GM19351 (cell line): ENCODE data around the gene CENPK.
"Not testable (repeated sequence)": the region's sequence is repeated elsewhere in the genome, so short reads cannot be mapped to it uniquely, and the experiment has no call there.

Experiments used
- ATAC-seq: cut with Tn5 transposase; IDR thresholded peaks from one replicate; pipeline ENCODE4 v1.9.1; 2021; ENCODE audit warnings: mild to moderate bottlenecking, moderate library complexity; ENCODE audit not compliant: unreplicated experiment

CENPK gene

DNA sequence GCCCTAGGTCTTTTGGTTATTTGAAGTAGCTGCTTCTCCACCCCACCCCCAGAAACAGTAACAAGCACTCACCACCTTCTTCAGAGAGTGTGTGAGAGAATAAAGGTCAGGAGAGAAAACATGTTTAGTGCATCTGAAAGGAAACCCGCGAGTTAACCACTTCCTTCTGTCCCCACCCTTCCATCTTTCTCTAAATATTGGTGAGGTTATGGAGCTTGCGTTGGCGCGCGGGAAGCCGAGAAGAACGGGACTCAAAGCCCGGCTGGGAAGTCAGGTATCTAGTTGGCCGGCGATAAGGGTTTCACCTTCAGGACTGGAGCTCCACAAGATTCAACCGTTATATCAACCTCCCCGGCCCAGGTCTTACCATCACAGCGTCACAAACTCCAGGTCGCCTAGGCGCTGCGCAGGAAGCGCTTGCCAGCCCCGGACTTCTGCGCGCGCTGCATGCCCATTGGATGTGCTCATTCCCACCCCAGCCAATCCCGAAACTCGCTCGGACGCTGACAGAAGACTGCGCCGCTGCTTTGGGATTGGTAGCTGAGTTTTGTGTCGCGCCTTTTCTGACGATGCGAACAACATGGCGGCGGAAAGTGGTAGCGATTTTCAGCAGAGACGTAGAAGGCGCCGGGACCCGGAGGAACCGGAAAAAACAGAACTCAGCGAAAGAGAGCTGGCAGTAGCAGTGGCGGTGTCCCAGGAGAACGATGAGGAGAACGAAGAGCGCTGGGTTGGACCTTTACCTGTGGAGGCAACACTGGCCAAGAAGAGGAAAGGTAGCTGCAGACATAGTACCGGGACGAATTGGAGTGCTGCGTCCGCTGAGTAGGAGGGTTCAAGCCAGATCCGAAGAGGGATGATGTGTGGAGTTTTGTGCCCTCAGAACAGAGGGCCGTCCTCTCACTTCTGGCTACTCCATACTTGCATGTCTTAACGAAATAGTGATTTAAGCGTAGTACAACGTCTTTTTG lies at the start of gene CENPK, which contains the start of gene PPWD1:
CENPK (minus strand) TSS at position 438 of the 971 bp plus-strand sequence. CDS start 8,261 bp downstream, outside the sequence.
PPWD1 (plus strand) TSS at position 566 of the 971 bp plus-strand sequence; CDS start at position 581, 15 bp downstream.
- ATAC-seq: peak; percentile 99

DNA sequence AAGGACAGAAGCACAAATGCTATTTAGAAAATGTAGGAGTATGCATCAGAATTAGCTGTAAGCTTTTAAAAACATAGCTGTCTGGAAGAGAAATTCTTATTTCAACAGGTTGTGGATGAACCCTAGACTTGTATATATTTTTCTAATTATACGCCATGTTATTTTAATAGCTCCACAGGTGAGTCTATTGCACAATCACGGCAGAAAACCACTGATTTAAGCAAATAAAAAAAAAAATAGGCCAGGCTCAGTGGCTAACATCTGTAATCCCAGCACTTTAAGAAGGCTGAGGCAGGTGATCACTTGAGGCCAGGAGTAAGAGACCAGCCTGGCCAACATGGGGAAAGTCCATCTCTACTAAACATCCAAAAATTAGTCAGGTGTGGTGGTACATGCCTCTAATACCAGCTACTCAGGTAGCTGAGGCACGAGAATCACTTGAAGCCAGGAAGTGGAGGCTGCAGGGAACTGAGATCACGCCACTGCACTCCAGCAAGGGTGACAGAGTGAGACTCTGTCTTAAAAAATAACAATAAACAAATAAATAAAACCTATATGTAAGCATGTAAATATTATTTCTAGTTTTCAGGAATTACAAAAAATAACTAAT lies 49.4 kb upstream of the CENPK start:
- no peak for ATAC-seq

DNA sequence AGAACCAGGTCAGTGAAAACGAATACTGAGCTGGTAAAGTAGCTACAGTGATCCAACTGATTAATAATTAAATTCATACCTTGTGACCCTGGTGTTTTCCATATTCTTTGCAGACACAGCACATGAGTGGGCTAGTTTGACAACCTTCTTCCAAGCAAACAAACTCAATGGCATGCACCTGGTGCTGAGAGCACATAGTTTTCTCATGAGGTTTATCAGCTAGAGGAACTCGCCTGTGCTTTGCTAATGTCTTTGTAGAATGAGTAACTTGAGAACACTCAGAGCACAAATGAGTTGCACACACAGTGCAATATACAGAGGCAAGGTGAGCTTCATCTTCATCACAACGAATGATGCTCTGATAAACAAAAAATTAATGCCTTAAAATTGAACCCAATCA lies 48.6 kb upstream of the CENPK start:
- ATAC-seq: no peak

DNA sequence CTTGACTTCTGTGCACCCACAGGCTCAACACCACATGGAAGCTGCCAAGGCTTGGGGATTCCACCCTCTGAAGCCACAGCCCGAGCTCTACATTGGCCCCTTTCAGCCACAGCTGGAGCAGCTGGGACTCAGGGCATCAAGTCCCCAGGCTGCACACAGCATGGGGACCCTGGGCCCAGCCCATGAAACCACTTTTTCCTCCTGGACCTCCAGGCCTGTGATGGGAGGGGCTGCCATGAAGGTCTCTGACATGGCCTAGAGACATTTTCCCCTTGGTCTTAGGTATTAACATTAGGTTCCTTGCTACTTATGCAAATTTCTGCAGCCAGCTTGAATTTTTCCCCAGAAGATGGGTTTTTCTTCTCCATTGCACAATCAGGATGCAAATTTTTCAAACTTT lies 38.8 kb upstream of the CENPK start:
- not testable (repeated sequence) for ATAC-seq

DNA sequence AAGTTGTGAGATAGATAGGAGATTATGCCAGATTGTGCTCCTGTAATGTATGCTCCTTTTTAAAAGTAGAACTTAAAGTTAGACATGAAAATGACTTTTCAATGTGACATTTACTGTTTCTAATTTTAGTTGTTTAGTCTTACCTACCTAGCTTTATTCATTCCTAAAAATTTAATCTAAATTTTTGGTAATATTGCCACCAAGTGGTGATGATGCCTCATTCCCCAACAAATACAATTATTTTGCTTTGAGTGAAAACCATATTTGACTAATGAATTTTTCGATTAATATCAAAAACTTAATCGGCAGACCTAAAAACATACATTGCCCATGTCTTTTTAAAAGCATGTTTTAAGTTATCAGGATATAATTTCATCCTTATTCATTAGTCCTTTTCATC lies 25.7 kb upstream of the CENPK start:
- ATAC-seq: no peak

DNA sequence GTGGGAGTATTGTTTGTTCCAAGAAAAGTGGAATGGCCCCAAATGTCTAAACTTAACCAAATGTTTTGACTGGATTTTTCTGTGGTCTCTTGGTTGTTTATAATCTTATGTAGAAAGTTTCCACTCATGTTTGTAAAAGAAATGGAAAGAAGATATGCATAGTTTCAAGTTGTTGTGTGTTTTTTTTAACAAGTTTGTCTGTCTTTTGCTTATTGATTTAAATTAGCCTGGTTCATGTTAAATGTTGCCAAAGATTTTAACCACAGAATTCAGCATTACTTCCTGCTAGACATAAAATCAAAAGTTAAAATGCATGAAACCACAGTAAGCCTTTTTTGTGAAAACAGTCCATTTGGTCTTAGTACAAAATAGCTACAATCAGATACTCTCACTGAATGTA lies 14.2 kb upstream of the CENPK start:
- no peak for ATAC-seq

DNA sequence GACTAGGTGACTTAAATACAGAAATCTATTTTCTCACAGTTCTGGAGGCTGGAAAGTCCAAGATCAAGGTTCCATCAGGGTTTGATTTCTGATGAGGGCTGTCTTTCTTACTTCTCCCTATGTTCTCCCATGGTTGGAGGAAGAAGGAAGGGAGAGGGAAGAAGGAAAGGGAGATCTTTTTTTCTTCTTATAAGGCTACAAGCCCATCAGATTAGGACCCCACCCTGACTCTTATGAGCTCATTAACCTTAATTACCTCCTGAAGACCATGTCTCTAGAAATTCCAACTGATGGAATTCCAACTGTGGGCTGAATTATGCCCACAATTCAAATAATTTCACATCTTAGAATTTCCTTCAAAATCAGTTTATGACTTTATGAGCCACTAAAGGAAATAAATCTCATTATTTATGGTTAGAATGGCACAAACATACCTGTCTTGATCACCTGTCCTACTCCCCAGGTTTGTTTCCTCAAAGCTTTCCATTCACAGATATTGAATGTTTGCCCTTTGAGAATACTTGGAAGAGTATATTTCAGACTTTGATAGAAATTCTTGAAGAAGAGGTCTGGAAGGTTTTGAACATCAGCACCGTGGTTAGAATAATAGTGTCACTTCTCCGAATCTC lies 7.7 kb upstream of the CENPK start:
- no peak for ATAC-seq

DNA sequence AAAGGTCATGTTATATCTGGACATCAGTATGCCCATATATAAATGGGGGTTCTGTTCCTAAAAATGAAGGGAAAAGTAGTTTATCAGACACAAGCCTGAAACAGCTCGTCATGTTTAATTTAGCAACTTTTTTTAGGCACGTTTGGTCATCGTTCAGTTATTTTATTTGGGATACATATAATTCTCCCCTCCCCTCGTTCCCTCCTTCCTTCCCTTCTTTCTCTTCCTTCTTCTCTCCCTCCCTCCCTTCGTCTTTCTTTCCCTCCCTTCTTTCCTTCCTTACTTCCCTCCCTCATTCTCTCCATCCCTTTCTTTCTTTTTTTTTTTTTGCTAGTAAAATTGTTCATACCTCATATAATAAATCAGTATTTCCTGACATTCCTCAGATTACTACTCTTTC lies 3.5 kb upstream of the CENPK start:
- ATAC-seq: no peak

DNA sequence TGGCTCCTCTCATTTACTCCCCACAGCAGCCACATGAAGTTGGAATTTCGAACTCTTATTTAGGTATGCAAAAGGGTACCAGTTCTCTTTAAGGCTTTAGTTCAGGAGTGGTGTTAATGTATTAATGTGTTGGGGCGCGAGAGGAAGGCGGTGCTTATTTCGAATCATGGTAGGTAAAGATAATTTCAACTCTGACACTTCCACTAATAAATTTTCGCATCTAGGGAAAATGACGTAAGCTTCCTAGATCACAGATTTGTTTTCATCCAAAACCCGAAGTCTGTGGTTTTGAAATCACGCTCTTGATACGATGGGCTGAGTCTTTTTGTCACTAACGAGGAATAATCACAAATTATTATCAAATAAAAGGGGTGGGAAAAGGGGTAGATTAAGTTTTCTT lies 809 bp upstream of the CENPK start:
- ATAC-seq: no peak

GRCh38 chr5:65556718-65557117 lies 6.2 kb downstream of the CENPK start:
- no peak for ATAC-seq

DNA sequence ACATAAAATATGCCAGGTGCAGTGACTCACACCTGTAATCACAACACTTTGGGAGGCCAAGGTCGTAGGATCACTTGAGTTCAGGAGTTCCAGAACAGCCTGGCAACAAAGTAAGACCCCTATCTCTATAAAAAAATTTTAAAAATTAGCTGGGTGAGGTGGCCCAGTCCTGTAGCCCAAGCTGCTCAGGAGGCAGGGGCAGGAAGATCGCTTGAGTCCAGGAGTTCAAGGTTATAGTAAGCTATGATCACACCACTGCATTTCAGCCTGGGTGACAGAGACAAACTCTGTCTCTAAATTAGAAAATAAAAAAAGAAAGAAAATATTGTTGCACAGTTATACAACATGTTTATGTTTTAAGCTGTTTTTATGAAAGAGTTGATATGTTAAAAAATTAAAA lies 6.8 kb downstream of the CENPK start:
- ATAC-seq: no peak

DNA sequence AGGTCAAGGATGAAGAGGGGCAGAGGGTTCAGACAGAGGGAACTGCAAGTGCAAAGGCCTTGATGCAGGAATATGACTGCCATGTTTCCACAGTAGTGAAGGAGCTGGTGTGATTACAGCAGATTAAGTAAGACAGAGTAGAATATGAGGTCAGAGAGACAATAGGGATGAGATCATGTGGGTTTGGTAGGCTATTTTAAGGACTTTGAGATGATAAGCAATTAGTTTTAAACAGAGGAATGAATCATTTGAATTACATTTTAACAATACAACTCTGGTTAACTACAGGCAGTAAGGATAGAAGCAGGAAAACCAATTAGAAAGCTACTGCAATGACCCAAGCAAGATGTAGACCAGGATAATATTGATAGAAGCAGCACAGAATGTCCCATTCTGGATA lies 7.7 kb downstream of the CENPK start:
- no peak for ATAC-seq

GRCh38 chr5:65553941-65554340 lies 9.0 kb downstream of the CENPK start:
- ATAC-seq: no peak

- no peak for ATAC-seq
These were observed 14.7 kb downstream of the CENPK start for GRCh38 chr5:65548281-65548680.

DNA sequence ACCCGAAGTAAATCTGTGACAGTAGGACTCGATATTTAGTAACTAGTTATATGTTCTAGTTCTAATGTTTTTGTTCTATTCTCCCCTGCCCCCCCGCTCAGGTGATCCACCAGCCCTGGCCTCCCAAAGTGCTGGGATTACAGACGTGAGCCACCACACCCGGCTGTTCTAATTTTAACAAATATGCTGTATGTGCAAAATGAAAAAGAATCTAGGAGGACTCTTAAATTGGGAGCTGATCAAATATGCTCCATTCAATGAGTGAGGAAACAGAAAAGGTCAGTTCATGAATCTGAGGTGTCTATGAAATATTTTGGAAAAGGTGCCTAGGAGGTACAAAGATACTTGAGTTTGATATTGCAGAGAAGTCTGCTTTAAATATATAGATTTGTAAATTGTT lies 16.8 kb downstream of the CENPK start:
- ATAC-seq: no peak

DNA sequence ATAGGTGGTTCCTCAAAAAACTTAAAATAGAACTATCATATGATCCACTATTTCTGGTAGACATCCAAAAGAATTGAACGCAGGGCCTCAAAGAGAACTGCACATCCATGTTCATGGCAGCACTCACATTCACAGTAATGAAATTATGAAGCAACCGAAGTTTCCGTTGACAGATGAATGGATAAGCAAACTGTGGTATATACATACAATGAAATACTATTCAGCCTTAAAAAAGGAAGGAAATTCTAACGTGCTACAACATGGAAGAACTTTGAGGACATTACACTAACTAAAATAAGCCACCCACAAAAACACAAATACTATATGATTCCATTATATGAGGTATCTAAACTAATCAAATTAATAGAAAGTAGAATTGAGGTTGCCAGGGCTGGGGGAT lies 18.5 kb downstream of the CENPK start:
- ATAC-seq: no peak

GRCh38 chr5:65539827-65540226 lies 23.1 kb downstream of the CENPK start:
- ATAC-seq: no peak

- no peak for ATAC-seq
These were observed 27.4 kb downstream of the CENPK start for GRCh38 chr5:65535529-65535987.

DNA sequence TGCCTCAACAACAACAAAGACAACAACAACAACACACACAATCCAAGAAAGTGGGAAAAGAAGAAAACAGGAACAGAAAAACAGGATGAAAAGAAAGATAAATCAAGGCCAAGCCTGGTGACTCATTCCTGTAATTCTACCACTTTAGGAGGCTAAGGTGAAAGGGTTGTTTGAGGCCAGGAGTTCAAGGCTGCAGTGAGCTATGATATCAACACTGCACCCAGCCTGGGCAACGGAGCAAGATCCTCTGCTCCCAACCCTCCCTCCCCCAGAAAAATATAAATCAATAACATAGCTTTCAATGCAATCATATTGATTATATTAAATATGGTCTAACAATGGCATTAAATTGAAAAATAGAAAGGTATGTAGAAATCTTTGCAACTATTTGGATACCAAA lies 32.1 kb downstream of the CENPK start:
- no peak for ATAC-seq

DNA sequence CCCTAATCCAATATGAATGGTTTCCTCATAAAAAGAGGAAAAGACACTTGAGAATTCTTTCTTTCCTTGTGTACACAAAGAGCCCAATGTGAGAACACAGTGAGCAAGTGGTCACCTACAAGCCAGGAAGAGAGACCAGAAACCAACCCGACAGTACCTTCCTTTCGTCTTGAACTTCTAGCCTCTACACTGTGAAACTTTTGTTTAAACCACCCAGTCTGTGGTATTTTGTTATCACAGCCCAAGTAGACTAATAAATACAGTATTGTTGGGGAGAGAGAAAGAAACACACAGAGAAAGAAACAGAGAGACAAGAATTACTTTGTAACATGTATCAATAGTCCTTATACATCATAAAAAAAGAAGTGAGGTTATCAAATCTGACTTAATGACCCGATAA lies 37.2 kb downstream of the CENPK start:
- ATAC-seq: no peak

DNA sequence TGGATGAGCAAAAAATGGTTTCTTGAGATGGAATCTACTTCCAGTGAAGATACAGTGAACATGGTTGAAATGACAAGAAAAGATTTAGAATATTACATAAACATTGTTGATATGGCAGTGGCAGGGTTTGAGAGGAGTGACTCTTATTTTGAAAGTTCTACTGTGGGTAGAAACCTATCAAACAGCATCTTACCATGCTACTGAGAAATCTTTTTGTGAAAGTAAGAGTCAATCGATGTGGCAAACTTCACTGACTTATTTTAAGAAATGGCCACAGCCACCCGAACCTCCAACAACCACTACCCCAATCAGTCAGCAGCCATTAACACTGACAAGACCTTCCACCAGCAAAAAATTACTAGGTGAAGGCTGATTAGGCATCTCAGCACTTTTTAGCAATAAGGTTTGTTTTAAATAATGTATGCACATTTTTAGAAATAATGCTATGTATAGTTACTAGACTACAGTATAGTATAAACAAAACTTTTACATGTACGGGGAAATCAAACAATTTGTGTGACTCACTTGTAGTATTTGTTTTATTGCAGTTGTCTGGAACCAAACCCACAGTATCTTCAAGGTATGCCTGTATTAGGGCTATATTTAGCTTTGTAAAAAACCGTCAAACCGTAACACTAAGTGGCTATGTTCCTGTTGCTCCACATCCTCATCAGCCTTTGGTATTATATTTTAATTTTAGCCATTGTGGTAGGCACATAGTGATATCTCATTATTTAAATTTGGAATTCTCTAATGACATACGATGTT lies 50.6 kb downstream of the CENPK start:
- ATAC-seq: no peak
